22Rv1 (cell line): ENCODE results near the gene RDH12.

Experiments used
- ZFX ChIP-seq: fragments of 450-650 bp; IDR thresholded peaks from 2 replicates; pipeline ENCODE4 v1.6.1; 2017; ENCODE audit warnings: antibody characterized with exemption, borderline replicate concordance
- TF ChIP-seq, protein P1 (sequence below): fragments of 450-650 bp; IDR thresholded peaks from 2 replicates; pipeline ENCODE4 v1.5.1; 2017; ENCODE audit warnings: mild to moderate bottlenecking

GRCh38 chr14:67695394-67695949, 6.2 kb upstream of the RDH12 start, which contains the start of gene RDH11:
- TF ChIP-seq, protein P1, sequence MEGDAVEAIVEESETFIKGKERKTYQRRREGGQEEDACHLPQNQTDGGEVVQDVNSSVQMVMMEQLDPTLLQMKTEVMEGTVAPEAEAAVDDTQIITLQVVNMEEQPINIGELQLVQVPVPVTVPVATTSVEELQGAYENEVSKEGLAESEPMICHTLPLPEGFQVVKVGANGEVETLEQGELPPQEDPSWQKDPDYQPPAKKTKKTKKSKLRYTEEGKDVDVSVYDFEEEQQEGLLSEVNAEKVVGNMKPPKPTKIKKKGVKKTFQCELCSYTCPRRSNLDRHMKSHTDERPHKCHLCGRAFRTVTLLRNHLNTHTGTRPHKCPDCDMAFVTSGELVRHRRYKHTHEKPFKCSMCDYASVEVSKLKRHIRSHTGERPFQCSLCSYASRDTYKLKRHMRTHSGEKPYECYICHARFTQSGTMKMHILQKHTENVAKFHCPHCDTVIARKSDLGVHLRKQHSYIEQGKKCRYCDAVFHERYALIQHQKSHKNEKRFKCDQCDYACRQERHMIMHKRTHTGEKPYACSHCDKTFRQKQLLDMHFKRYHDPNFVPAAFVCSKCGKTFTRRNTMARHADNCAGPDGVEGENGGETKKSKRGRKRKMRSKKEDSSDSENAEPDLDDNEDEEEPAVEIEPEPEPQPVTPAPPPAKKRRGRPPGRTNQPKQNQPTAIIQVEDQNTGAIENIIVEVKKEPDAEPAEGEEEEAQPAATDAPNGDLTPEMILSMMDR = no peak
- no peak for TF ChIP-seq ZFX
